ENCODE data around the gene ACY1. TPM values are rescaled to one million over a fixed set of nuclear protein-coding genes. Genes with fewer than 3 reads are reported as not detected.

The ACY1 gene
- total RNA-seq, 6 experiments from 2014 or later = 223 to 479 (median 297) TPM

GRCh38 chr3:51942603-51943450 lies 40.5 kb upstream of the ACY1 start:
- peak; percentile 69 to 74 (median 72) for DNase-seq
- intact Hi-C loops (cut with DNase I) = loop anchor here in 1 of 2 donors (5.0 kb wide), 1 partner anchor 44 kb away; no protein-coding TSS in a partner anchor
- H3K9me3 ChIP-seq = no peaks in the 10 kb centered on the region
- peaks cover 0 to 27% (median 10%) of the 10 kb centered on the region in 4 donors for H3K4me1 ChIP-seq
- H3K36me3 ChIP-seq = peaks cover 0 to 5% (median 0%) of the 10 kb centered on the region in 4 donors
- ATAC-seq = peak; percentile 45 to 61 (median 52)
- WGBS (ENCODE audit: insufficient coverage, low coverage, low lambda C conversion rate, missing lambda C conversion rate) = 0% methylated on average over 1 of the region's 17 CpGs
- TF ChIP-seq POLR2A (IDR thresholded peaks at IDR 0.05) (peak; percentile 44), CTCF (IDR thresholded peaks at IDR 0.05) (no peak)
- H3K4me3 ChIP-seq = peak overlapping the region; percentile 37 to 92 (median 64)
- H3K27me3 ChIP-seq = no peaks in the 10 kb centered on the region
- peak overlapping the region; percentile 89 to 93 (median 89) for H3K27ac ChIP-seq

- H3K27ac ChIP-seq = peak overlapping the region in 2 of 3 donors; percentile 89 to 93
- TF ChIP-seq CTCF (IDR thresholded peaks at IDR 0.05) (no peak), POLR2A (IDR thresholded peaks at IDR 0.05) (no peak)
- DNase-seq = peak in 2 of 3 donors; percentile 50 to 56
These were observed 39.6 kb upstream of the ACY1 start for GRCh38 chr3:51943451-51944391.

GRCh38 chr3:51944451-51945021 lies 38.8 kb upstream of the ACY1 start:
- intact Hi-C loops (cut with DNase I) = loop anchor here in 1 of 2 donors (5.0 kb wide), 1 partner anchor 43 kb away; no protein-coding TSS in a partner anchor
- H3K4me3 ChIP-seq = no peak overlapping the region
- ATAC-seq (no peak), DNase-seq (no peak)
- H3K27me3 ChIP-seq = no peaks in the 10 kb centered on the region
- WGBS (ENCODE audit: insufficient coverage, low coverage, low lambda C conversion rate, missing lambda C conversion rate) = 82% methylated on average over 5 of the region's 11 CpGs
- H3K27ac ChIP-seq = no peak overlapping the region
- H3K9me3 ChIP-seq = no peaks in the 10 kb centered on the region
- H3K36me3 ChIP-seq = peaks cover 0 to 7% (median 0%) of the 10 kb centered on the region in 4 donors
- H3K4me1 ChIP-seq = peaks cover 0 to 27% (median 10%) of the 10 kb centered on the region in 4 donors
- TF ChIP-seq CTCF (IDR thresholded peaks at IDR 0.05) (no peak), POLR2A (IDR thresholded peaks at IDR 0.05) (no peak)

More at GRCh38 chr3:51943451-51944391, 39.6 kb upstream of the ACY1 start:
- H3K4me3 ChIP-seq = peak overlapping the region; percentile 37 to 92 (median 64)
- 83% methylated on average over 1 of the region's 21 CpGs for WGBS (ENCODE audit: insufficient coverage, low coverage, low lambda C conversion rate, missing lambda C conversion rate)
- no peaks in the 10 kb centered on the region for H3K27me3 ChIP-seq
- H3K9me3 ChIP-seq = no peaks in the 10 kb centered on the region
- ATAC-seq = no peak
- H3K4me1 ChIP-seq = peaks cover 0 to 27% (median 10%) of the 10 kb centered on the region in 4 donors
- intact Hi-C loops (cut with DNase I) = loop anchor here in 1 of 2 donors (5.0 kb wide), 1 partner anchor 44 kb away; no protein-coding TSS in a partner anchor
- H3K36me3 ChIP-seq = peaks cover 0 to 4% (median 0%) of the 10 kb centered on the region in 4 donors

Data from right lobe of liver (tissue), 6 donors.